Left renal cortex interstitium (tissue), 4 donors: ENCODE data around the gene SPRING1. TPM values are rescaled to one million over a fixed set of nuclear protein-coding genes. Genes with fewer than 3 reads are reported as not detected.
A peak's percentile ranks its signal among the peaks of the same experiment; 100 is the strongest.
"Not testable (repeated sequence)": the region's sequence is repeated elsewhere in the genome, so short reads cannot be mapped to it uniquely, and the experiment has no call there.

Experiments
- DNase-seq, 4 donors: peaks; one replicate each; pipeline ENCODE4 v3.0.0-alpha.2; 2013; ENCODE audit warnings: low read depth in 4 of 4, low spot score in 2 of 4, missing footprints in 1 of 4
- polyA plus RNA-seq, 4 donors: library from polyadenylated mRNA; unstranded; fragments of 120-200 nt; gene quantifications; one replicate each; pipeline ENCODE4 v1.2.1, GENCODE V29; 2013; ENCODE audit not compliant: insufficient read length in 4 of 4

SPRING1 gene, protein sequence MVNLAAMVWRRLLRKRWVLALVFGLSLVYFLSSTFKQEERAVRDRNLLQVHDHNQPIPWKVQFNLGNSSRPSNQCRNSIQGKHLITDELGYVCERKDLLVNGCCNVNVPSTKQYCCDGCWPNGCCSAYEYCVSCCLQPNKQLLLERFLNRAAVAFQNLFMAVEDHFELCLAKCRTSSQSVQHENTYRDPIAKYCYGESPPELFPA
- 10 to 100 TPM; 29.8 to 41.7 (median 34.0) TPM for polyA plus RNA-seq

GRCh38 chr12:116737774-116738657, at the start of gene SPRING1, which contains the start of gene RNFT2:
TSS of gene SPRING1 (minus strand) at chr12:116738069. CDS start at chr12:116737900, 169 bp downstream.
TSS of gene RNFT2 (plus strand) at chr12:116738315. CDS start at chr12:116740498, 2,183 bp downstream.
- peak; percentile 91 to 99 (median 96) for DNase-seq

DNA sequence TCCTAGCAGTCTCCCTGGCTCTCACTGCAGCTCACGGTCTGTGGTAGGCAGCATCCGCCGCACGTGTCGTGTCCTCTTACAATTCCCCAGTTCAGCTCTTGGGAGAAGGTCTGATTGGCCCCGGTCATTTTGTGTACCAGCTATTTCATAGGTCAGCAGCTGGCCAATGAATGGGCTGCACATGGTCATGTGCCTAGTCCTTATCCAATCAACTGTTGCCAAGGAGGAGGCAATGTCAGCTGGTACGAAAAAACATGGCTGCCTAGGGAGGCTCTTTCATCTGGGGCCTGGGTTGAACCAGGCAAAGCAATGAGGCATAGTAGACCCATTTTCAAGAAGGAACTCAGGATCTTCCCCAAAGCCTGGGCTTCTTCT, 46.4 kb upstream of the SPRING1 start:
- no peak for DNase-seq

- no peak for DNase-seq
These were observed 45.8 kb upstream of the SPRING1 start for GRCh38 chr12:116783525-116784237.

GRCh38 chr12:116780942-116781341, 43.1 kb upstream of the SPRING1 start:
- DNase-seq: no peak

- DNase-seq: no peak
These were observed 41.7 kb upstream of the SPRING1 start for GRCh38 chr12:116779597-116779996.

DNA sequence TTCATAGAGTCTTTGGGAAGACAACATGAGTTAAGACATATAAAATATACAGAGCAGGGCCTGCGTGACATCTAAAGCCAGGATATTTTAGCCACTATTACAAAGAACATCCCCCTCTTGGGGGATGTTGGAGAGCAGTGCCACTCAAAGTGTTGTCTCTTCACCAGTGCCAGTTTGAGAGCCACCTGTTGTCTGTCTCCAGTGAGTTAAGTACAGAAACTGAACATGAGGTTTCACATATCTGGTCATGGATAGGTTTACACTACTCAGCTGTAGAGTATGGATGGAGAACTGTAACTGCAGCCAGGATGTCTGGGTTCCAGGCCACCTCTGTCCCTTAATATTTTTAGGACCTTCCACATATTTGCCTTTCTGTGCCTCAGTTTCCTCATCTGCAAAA, 39.4 kb upstream of the SPRING1 start:
- DNase-seq: no peak

DNA sequence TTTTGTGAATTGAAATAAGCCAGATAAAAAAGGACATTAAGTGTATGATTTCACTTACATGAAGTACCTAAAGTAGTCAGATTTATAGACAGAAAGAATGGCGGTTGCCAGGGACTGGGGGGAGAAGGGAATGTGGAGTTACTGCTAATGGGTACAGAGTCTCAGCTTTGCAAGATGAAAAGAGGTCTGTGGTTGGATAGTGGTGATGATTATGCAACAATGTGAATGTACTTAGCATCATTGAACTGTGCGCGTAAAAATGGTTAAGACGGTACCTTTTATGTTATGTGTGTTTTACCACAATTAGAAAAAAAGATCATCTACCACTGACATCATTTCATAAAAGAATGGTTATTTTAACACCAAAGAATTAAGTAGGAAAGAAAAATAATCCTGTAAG, 36.2 kb upstream of the SPRING1 start:
- no peak for DNase-seq

DNA sequence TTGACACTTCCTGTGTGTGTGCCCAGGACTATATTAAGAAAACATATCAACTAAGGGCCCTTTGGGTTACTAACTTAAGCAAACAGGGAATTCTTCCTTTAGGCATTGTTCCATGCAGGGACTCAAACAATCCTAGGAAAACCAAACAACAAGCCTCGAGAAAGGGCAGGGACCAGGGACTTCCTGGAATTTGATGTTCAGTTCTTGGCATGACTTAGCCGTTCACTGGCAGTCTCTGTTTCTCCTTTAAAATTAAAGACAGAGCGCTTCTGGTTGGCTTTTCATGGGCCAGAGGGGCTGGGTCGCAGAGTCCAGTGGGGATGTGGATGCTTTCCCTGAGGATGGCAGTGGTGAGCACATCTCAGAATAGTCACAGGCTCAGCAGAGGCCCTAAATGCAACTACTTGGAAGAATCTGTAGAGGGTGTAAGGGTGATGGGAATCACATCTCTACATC, 35.4 kb upstream of the SPRING1 start:
- DNase-seq: no peak

GRCh38 chr12:116771651-116772050, 33.8 kb upstream of the SPRING1 start:
- no peak for DNase-seq

GRCh38 chr12:116766746-116767145, 28.9 kb upstream of the SPRING1 start:
- DNase-seq: no peak

DNA sequence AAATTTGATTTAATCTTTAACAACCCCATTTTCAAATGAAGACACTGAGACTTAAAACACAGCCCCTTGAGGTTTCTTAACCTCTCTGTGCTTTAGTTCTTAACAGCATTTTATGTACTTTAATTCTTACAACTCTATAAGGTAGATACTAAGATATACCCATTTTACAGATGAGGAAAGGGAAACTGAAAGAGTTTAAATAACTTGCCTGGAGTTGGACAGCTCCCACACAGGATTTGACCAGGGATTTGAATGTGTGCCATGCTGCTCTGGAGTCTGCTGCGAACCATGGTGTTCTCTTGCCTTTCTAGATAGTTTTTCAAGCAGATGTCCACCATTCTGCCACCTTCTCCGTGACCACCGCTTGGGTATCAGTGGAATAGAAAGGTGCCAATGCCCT, 28.4 kb upstream of the SPRING1 start:
- DNase-seq: no peak

- no peak for DNase-seq
These were observed 27.4 kb upstream of the SPRING1 start for GRCh38 chr12:116765271-116765670.

- no peak for DNase-seq
These were observed 23.6 kb upstream of the SPRING1 start for GRCh38 chr12:116761499-116761898.

DNA sequence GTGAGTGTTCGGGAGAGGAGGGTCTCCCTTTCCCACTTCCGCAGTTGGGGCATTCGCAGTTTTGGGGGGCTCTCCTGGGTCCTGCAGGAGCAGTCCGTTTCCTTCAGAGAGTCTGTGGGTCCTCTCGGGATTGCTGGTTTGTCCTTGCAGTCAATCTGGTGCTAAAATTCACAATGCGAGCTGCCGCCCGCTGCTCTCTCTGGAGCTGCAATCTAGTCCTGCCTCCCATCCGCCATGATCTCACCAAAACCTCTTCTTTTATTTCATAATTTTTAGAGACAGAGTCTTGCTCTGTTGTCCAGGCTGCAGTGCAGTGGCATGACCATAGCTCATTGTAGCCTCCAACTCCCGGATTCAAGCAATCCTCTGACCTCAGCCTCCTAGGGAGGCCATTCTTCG, 22.8 kb upstream of the SPRING1 start:
- no peak for DNase-seq

DNA sequence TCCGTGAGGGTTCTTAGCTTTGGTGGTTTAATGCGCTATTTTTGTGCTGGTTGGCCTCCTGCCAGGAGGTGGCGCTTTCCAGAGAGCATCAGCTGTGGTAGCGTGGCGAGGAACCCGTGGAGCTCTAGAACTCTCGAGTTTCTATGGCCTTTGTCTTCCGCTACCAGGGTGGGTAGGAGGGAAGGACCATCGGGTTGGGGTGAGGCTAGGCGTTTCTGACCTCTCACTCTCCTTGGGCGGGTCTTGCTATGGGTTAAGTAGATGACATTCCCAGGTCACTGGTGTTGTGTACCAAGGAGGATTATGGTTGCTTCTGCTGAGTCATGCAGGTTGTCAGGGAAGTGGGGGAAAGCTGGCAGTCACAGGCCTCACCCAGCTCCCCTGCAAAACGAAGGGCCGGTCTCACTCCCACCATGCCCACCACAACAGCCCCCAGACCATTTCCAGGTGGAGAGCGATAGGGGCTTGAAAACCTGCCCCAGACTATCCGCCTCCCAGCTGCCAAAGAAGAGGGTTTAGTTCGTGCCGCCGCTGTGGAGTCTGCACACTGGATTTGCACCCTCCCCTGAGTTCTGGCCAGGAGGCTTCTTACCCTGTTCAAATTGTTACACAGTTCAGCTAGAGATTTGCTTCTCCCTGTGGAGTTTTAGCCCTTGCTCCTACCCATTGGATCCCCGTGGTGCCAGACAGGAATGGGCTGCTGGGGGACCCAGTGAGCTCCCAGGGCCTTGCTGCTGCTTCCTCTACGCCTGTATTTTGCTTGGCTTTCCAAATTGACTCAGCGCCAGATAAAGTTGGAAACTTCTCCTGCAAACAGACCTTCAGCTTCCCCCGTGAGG, 22.1 kb upstream of the SPRING1 start:
- DNase-seq: no peak

DNA sequence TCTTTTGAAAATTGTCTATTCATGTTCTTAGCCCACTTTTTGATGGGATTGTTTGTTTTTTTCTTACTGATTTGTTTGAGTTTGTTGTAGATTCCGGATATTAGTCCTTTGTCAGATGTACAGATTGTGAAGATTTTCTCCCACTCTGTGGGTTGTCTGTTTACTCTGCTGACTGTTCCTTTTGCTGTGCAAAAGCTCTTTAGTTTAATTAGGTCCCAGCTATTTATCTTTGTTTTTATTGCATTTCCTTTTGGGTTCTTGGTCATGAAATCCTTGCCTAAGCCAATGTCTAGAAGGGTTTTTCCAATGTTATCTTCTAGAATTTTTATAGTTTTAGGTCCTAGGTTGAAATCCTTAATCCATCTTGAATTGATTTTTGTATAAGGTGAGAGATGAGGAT, 16.9 kb upstream of the SPRING1 start:
- DNase-seq: not testable (repeated sequence)

DNA sequence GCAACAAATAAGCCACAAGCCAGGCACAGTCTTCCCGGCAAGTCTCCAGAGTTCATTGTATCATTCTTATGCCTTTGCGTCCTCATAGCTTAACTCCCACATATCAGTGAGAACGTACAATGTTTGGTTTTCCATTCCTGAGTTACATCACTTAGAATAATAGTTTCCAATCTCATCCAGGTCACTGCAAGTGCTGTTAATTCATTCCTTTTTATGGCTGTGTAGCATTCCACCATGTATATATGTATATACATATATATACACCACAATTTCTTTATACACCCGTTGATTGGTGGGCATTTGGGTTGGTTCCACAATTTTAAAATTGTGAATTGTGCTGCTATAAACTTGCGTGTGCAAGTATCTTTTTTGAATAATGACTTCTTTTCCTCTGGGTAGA, 16.2 kb upstream of the SPRING1 start:
- not testable (repeated sequence) for DNase-seq

DNA sequence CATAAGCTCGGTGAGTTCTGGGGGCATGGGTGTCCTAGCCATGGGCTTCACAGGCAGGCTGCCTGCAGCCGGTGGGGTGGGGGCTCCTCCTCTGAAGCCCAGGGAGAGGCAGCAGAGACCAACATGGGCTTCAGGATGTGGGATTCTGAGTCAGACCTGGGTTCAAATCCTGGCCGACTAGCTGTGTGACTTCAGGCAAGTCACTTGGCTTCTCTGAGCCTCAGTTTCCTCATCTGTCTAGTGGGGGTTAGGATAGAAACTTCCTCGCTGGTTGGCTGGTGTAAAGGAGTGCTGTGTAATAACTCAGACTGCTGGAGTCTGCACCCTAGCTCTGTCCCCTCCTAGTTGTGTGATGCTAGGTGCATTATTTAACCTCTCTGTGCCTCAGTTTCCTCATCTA, 12.4 kb upstream of the SPRING1 start:
- no peak for DNase-seq

- no peak for DNase-seq
These were observed 12.0 kb upstream of the SPRING1 start for GRCh38 chr12:116749884-116750283.

GRCh38 chr12:116745554-116745953, 7.7 kb upstream of the SPRING1 start:
- no peak for DNase-seq
